ENCODE data around the gene EME1. TPM values are rescaled to one million over a fixed set of nuclear protein-coding genes. Genes with fewer than 3 reads are reported as not detected.

The EME1 gene
- total and polyA plus RNA-seq, 10 of the 15 experiments (the other 5 are each of a cell fraction or from before 2014, with no cell fraction given) = 13.8 to 40.5 (median 22.0) TPM

- ChIA-PET POLR2A (interaction anchor here (1.0 to 3.0 kb wide), 2 partner anchors 30 to 36 kb away, joined by 3 to 17 read pairs; partner anchors contain the start of gene LRRC59), CTCF (interaction anchor here (0.7 to 4.5 kb wide), 7 partner anchors 11 to 475 kb away, joined by 3 to 45 read pairs (median 5); partner anchors contain the start of genes LRRC59 and RSAD1), SMC1A (ENCODE audit: uncharacterized antibody, unreplicated experiment) (interaction anchor here (0.8 to 1.2 kb wide), 5 partner anchors 29 to 36 kb away, joined by 3 to 4 read pairs (median 3); partner anchors contain the start of gene LRRC59), RAD21 (ENCODE audit: unreplicated experiment) (interaction anchor here (1.3 to 3.2 kb wide), 3 partner anchors 29 to 65 kb away, joined by 4 to 20 read pairs (median 4); partner anchors contain the start of genes LRRC59 and RSAD1)
- H4K20me1 ChIP-seq (ENCODE audit: control insufficient read depth, insufficient read depth) = no peaks in the 10 kb centered on the region
- FAIRE-seq = no peak
- H3K4me3 ChIP-seq = peak overlapping the region; percentile 84
- H3K27ac ChIP-seq (ENCODE audit: control insufficient read depth, insufficient read depth) = peak overlapping the region; percentile 61
- peak overlapping the region; percentile 90 for H2AFZ ChIP-seq (ENCODE audit: control insufficient read depth, low read depth, low read length)
- H3K4me1 ChIP-seq (ENCODE audit: control insufficient read depth, insufficient read depth, low read length) = peaks cover 18% of the 10 kb centered on the region
- no peak for DNase-seq (ENCODE audit: low read depth, low spot score)
- H3K36me3 ChIP-seq (ENCODE audit: control insufficient read depth in 2 of 2, insufficient read depth in 2 of 2, low read length in 1 of 2) = no peaks in the 10 kb centered on the region
- WGBS (ENCODE audit: insufficient coverage, insufficient replicate concordance, low lambda C conversion rate, missing lambda C conversion rate) = 3% methylated on average over 4 of the region's 4 CpGs
- no peaks in the 10 kb centered on the region for H3K9me3 ChIP-seq (replicated peaks; ENCODE audit: control insufficient read depth, insufficient read depth, low read length)
- H3K9ac ChIP-seq (ENCODE audit: control insufficient read depth, insufficient read depth, low read length) = peak overlapping the region; percentile 76
- peak overlapping the region; percentile 100 for H3K4me2 ChIP-seq (ENCODE audit: control insufficient read depth, insufficient read depth)
- peak; percentile 83 for ATAC-seq
- BruUV-seq (replicated peaks) = TSS peak; percentile 61
- H3K79me2 ChIP-seq (ENCODE audit: control insufficient read depth, insufficient read depth, low read length) = peaks cover 6% of the 10 kb centered on the region
- in situ Hi-C loops (cut with MboI) = no loop called here
- no peaks in the 10 kb centered on the region for H3K27me3 ChIP-seq (replicated peaks in 1 of 2; ENCODE audit: control insufficient read depth in 2 of 2, insufficient read depth in 2 of 2, low read length in 1 of 2)
- intact Hi-C loops (cut with micrococcal nuclease; ENCODE audit: unreplicated experiment) = loop anchor here (2.0 kb wide), 1 partner anchor 30 kb away; the partner anchor contains the start of gene LRRC59
- no peak for TF ChIP-seq RCOR1 (conservative IDR thresholded peaks at IDR 0.05; ENCODE audit: low read depth, low read length)
- no peak for TF ChIP-seq ZNF217 (IDR thresholded peaks at IDR 0.05)
- TF ChIP-seq POLR2A (IDR thresholded peaks at IDR 0.05; ENCODE audit: low read depth, low read length) = peak; percentile 43; the same call in 1 of the 2 replicates
- no peak for TF ChIP-seq BACH1 (IDR thresholded peaks at IDR 0.05; ENCODE audit: borderline replicate concordance)
- no peak for TF ChIP-seq PAX5 (IDR thresholded peaks at IDR 0.05; ENCODE audit: borderline replicate concordance, low read depth, low read length)
- no peak for TF ChIP-seq SP1 (IDR thresholded peaks at IDR 0.05; ENCODE audit: low read depth, low read length)
- TF ChIP-seq PRDM15 (CRISPR knock-in tag; IDR thresholded peaks at IDR 0.05) = no peak
- 0 out of 2 replicates have a peak, but pooled peaks have one; percentile 31 for TF ChIP-seq SIN3A (IDR thresholded peaks at IDR 0.05; ENCODE audit: low read depth, low read length)
- no peak for TF ChIP-seq ZBTB11 (CRISPR knock-in tag; IDR thresholded peaks at IDR 0.05)
- TF ChIP-seq CHD2 (IDR thresholded peaks at IDR 0.05; ENCODE audit: borderline replicate concordance, low read depth, low read length) = no peak
- TF ChIP-seq STAT1 (conservative IDR thresholded peaks at IDR 0.05) = no peak
- TF ChIP-seq ZBTB4 (CRISPR knock-in tag; IDR thresholded peaks at IDR 0.05) = no peak
Observed at GRCh38 chr17:50426814-50427787, 54.1 kb downstream of the EME1 start.

Measured in GM12878 (cell line).